Measurements from ENCODE around the gene RALGPS2.

The RALGPS2 gene

GRCh38 chr1:178724728-178725465 is at the start of gene RALGPS2:
Gene RALGPS2 (plus strand): TSS chr1:178725244. CDS start chr1:178776765, 51,521 bp downstream.
- TF ChIP-seq CTCF (IDR thresholded peaks at IDR 0.05; ENCODE audit: low read depth, low read length, missing control alignments): no peak
- in situ Hi-C loops (cut with HindIII; ENCODE audit: low pct_ligation_motif_present, low sequenced_read_pairs): no loop called here
- H3K4me3 ChIP-seq (ENCODE audit: low read depth, low read length): peak within 1 kb of the TSS; percentile 76
- H3K27ac ChIP-seq: peak within 1 kb of the TSS; percentile 8
- DNase-seq: peak; percentile 22
- H3K27me3 ChIP-seq (replicated peaks): no peaks in the 10 kb centered on the region
- no peaks in the 10 kb centered on the region for H3K36me3 ChIP-seq (replicated peaks)

GRCh38 chr1:178679237-178679636 is 45.8 kb upstream of the RALGPS2 start:
- Histone ChIP-seq H3K36me3 (replicated peaks) (no peaks in the 10 kb centered on the region), H3K4me3 (ENCODE audit: low read depth, low read length) (no peak overlapping the region), H3K27ac (no peak overlapping the region), H3K27me3 (replicated peaks) (no peaks in the 10 kb centered on the region)
- no peak for TF ChIP-seq CTCF (IDR thresholded peaks at IDR 0.05; ENCODE audit: low read depth, low read length, missing control alignments)
- DNase-seq: no peak
- in situ Hi-C loops (cut with HindIII; ENCODE audit: low pct_ligation_motif_present, low sequenced_read_pairs): no loop called here

GRCh38 chr1:178682429-178682828 is 42.6 kb upstream of the RALGPS2 start:
- in situ Hi-C loops (cut with HindIII; ENCODE audit: low pct_ligation_motif_present, low sequenced_read_pairs): no loop called here
- no peaks in the 10 kb centered on the region for H3K27me3 ChIP-seq (replicated peaks)
- DNase-seq: no peak
- no peak overlapping the region for H3K27ac ChIP-seq
- TF ChIP-seq CTCF (IDR thresholded peaks at IDR 0.05; ENCODE audit: low read depth, low read length, missing control alignments): no peak
- H3K4me3 ChIP-seq (ENCODE audit: low read depth, low read length): no peak overlapping the region
- H3K36me3 ChIP-seq (replicated peaks): no peaks in the 10 kb centered on the region

- Histone ChIP-seq H3K4me3 (ENCODE audit: low read depth, low read length) (no peak overlapping the region), H3K27ac (no peak overlapping the region), H3K27me3 (replicated peaks) (no peaks in the 10 kb centered on the region), H3K36me3 (replicated peaks) (no peaks in the 10 kb centered on the region)
- in situ Hi-C loops (cut with HindIII; ENCODE audit: low pct_ligation_motif_present, low sequenced_read_pairs): no loop called here
- TF ChIP-seq CTCF (IDR thresholded peaks at IDR 0.05; ENCODE audit: low read depth, low read length, missing control alignments): no peak
- no peak for DNase-seq
Observed at GRCh38 chr1:178682886-178683285, 42.2 kb upstream of the RALGPS2 start.

GRCh38 chr1:178683291-178683690 is 41.8 kb upstream of the RALGPS2 start:
- in situ Hi-C loops (cut with HindIII; ENCODE audit: low pct_ligation_motif_present, low sequenced_read_pairs): no loop called here
- Histone ChIP-seq H3K27ac (no peak overlapping the region), H3K36me3 (replicated peaks) (no peaks in the 10 kb centered on the region), H3K27me3 (replicated peaks) (no peaks in the 10 kb centered on the region), H3K4me3 (ENCODE audit: low read depth, low read length) (no peak overlapping the region)
- no peak for DNase-seq
- no peak for TF ChIP-seq CTCF (IDR thresholded peaks at IDR 0.05; ENCODE audit: low read depth, low read length, missing control alignments)

GRCh38 chr1:178684111-178684510 is 40.9 kb upstream of the RALGPS2 start:
- no peak overlapping the region for H3K4me3 ChIP-seq (ENCODE audit: low read depth, low read length)
- no peak for TF ChIP-seq CTCF (IDR thresholded peaks at IDR 0.05; ENCODE audit: low read depth, low read length, missing control alignments)
- in situ Hi-C loops (cut with HindIII; ENCODE audit: low pct_ligation_motif_present, low sequenced_read_pairs): no loop called here
- no peaks in the 10 kb centered on the region for H3K27me3 ChIP-seq (replicated peaks)
- peak overlapping the region; percentile 71 for H3K27ac ChIP-seq
- no peaks in the 10 kb centered on the region for H3K36me3 ChIP-seq (replicated peaks)
- peak; percentile 11 for DNase-seq

Measured in brain microvascular endothelial cell (primary cell).